Neural cell (in vitro differentiated cells): ENCODE results near the gene NBPF3.

Source experiments
- CTCF ChIP-seq: fragments of 450-650 bp; IDR thresholded peaks from 2 replicates; pipeline ENCODE4 v1.5.1; 2014; ENCODE audit warnings: antibody characterized with exemption, mild to moderate bottlenecking, moderate library complexity; ENCODE audit not compliant: poor library complexity, severe bottlenecking
- EP300 ChIP-seq: fragments of 450-650 bp; conservative IDR thresholded peaks from 2 replicates; pipeline ENCODE4 v1.6.1; 2014; ENCODE audit warnings: antibody characterized with exemption, mild to moderate bottlenecking, moderate library complexity; ENCODE audit not compliant: poor library complexity, severe bottlenecking
- EZH2 ChIP-seq: fragments of 200-600, 300-800 bp; shearing (Covaris generic), sonication (generic); IDR thresholded peaks from 2 replicates; pipeline ENCODE4 v1.6.1; 2014; ENCODE audit warnings: antibody characterized with exemption, low read length, borderline replicate concordance, mild to moderate bottlenecking; ENCODE audit not compliant: insufficient read depth, poor library complexity, severe bottlenecking
- POLR2AphosphoS5 ChIP-seq: IDR thresholded peaks from 2 replicates; pipeline ENCODE4 v1.6.1; 2012
- RAD21 ChIP-seq: fragments of 450-650 bp; conservative IDR thresholded peaks from 2 replicates; pipeline ENCODE4 v1.6.1; 2014; ENCODE audit warnings: antibody characterized with exemption, mild to moderate bottlenecking, moderate library complexity
- TF ChIP-seq, protein P1 (sequence below): IDR thresholded peaks from 2 replicates; pipeline ENCODE4 v1.6.1; 2012; ENCODE audit warnings: borderline replicate concordance

GRCh38 chr1:21514245-21514644, 74.3 kb downstream of the NBPF3 start:
- TF ChIP-seq CTCF (no peak), POLR2AphosphoS5 (no peak), EP300 (no peak), RAD21 (no peak), EZH2 (no peak)
- TF ChIP-seq, protein P1, sequence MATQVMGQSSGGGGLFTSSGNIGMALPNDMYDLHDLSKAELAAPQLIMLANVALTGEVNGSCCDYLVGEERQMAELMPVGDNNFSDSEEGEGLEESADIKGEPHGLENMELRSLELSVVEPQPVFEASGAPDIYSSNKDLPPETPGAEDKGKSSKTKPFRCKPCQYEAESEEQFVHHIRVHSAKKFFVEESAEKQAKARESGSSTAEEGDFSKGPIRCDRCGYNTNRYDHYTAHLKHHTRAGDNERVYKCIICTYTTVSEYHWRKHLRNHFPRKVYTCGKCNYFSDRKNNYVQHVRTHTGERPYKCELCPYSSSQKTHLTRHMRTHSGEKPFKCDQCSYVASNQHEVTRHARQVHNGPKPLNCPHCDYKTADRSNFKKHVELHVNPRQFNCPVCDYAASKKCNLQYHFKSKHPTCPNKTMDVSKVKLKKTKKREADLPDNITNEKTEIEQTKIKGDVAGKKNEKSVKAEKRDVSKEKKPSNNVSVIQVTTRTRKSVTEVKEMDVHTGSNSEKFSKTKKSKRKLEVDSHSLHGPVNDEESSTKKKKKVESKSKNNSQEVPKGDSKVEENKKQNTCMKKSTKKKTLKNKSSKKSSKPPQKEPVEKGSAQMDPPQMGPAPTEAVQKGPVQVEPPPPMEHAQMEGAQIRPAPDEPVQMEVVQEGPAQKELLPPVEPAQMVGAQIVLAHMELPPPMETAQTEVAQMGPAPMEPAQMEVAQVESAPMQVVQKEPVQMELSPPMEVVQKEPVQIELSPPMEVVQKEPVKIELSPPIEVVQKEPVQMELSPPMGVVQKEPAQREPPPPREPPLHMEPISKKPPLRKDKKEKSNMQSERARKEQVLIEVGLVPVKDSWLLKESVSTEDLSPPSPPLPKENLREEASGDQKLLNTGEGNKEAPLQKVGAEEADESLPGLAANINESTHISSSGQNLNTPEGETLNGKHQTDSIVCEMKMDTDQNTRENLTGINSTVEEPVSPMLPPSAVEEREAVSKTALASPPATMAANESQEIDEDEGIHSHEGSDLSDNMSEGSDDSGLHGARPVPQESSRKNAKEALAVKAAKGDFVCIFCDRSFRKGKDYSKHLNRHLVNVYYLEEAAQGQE = no peak
